Middle frontal gyrus (tissue), 1 donor: Measurements from ENCODE around the gene STON2.
A peak's percentile ranks its signal among the peaks of the same experiment; 100 is the strongest.
"Not testable (repeated sequence)": the region's sequence is repeated elsewhere in the genome, so short reads cannot be mapped to it uniquely, and the experiment has no call there.

Source experiments
- DNase-seq: peaks from one replicate; pipeline ENCODE4 v3.0.0-alpha.2; 2015; ENCODE audit warnings: low spot score; ENCODE audit errors: extremely low spot score

Gene STON2

GRCh38 chr14:81224222-81224621 lies 175.9 kb downstream of the STON2 start:
- DNase-seq: no peak

- not testable (repeated sequence) for DNase-seq
Measured at GRCh38 chr14:81223788-81224187, 176.3 kb downstream of the STON2 start.

- DNase-seq: no peak
Measured at GRCh38 chr14:81222691-81223090, 177.4 kb downstream of the STON2 start.

- DNase-seq: no peak
Measured at GRCh38 chr14:81222126-81222525, 178.0 kb downstream of the STON2 start.

GRCh38 chr14:81221579-81222102 lies 178.5 kb downstream of the STON2 start:
- no peak for DNase-seq

DNA sequence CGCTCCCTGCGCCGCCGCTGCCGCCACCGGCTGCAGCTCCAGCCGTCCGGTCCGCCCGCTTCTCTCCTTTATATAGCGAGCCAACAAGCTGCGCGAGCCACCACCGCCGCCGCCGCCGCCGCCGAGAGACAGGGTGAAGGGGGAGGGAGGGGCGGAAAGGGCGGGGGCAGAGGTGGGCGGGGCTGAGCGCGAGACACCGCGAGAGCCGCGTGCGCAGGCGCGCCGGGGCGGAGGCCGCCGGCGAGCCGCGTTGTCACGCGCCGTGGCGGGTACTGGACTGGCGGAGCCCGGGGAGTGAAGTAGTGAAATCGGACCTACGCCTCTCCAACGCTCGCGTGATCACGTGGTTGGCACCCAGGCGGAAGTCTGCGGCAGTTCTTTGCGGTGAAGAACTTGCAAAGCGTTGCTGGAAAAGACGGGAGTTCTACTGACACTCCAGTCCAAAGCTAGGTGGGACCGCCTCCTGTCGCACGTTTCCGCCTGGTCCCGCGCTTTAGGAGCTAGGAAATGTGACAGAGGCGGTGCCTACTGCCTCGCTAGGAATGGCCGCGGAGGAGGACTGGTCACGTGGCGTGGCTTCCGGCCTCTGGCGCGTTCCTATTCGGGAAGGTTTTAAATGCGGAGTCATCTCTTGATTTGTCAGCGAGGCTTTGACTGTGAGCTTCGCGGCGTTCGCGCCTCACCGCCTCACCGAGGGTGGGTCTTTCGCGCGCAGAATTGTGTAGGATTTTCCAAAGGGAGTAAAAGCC lies 179.1 kb downstream of the STON2 start, which contains the start of gene GTF2A1:
Gene GTF2A1, minus strand, starts transcription at position 130 of the 749 bp plus-strand sequence. CDS start 441 bp downstream, outside the sequence.
- peak; percentile 95 for DNase-seq

DNA sequence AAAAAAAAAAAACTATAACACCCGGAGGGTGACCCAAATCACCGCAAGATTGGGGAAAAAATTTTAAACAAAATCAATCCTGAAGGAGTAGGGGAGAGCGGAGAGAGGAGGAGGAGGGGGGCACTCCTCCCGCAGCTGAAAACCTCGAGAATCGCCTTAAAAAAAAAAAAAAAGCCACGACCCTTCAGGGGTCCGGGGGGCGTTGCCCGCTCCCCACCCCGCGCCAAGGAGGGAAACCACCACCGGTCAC lies 179.6 kb downstream of the STON2 start:
- DNase-seq: no peak

DNA sequence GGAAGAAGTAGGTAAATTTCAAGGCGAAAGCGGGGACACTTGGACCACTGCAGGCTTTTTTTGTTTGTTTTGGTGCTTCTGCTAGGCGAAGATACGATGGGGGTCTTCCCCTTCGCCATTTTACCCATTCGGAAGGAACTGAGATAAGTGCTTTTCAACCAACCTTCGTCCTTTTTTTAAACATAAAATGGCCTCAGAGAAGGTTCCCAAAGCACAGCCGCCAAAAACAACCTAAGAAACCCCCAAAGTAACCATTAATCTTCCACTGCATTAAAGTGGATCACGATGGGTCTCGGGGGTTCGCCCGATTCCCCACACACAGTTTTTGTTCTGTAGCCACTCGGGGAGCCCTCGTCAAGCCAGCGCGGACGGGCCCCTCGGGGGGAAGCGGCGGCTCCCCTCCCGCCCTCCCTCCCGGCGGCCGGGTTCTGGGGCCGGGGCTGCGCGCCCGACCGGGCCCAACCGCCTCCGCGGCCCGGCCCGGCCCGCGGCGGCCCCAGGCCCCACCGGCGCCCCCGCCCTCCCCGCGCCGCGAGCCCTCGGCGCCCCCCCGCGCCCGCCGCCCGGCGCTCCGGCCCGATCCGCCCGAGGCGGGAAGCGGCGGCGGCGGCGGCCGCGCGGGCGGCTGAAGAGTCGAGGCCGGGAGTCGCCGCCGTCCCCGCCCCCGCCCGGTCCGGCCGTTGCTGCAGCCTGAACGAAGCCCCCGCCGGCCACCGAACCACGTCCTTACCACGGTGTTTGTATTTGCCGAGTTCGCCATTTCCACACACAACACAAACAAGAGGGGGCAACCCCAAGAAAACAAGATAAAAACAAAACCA lies 180.2 kb downstream of the STON2 start:
- no peak for DNase-seq

- DNase-seq: peak; percentile 96
Measured at GRCh38 chr14:81219210-81219758, 180.8 kb downstream of the STON2 start.

DNA sequence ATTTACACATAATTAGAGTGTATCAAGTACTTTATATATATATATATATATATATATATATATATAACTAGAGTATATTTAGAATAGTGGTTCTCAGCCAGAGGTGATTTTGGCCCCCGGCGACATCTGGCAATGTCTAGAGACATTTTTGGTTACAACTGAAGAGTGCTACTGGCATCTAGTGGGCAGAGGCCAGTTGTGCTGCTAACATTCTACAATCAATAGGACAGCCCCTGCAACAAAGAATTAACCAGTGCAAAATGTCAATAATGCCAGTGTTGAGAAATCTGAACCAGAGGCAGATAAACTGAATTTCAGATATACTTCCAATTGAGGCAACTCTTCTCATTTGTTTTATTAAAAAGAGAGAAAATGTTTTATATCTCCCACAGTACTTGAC lies 188.3 kb downstream of the STON2 start:
- no peak for DNase-seq
